GM21723 (cell line): ENCODE measurements around the gene ZBTB44.

Experiments used
- ATAC-seq: cut with Tn5 transposase; IDR thresholded peaks from one replicate; pipeline ENCODE4 v1.9.1; 2021; ENCODE audit warnings: mild to moderate bottlenecking, moderate library complexity; ENCODE audit not compliant: unreplicated experiment

The ZBTB44 gene

GRCh38 chr11:130180491-130180890, 134.2 kb downstream of the ZBTB44 start:
- no peak for ATAC-seq

GRCh38 chr11:130179396-130180306, 135.1 kb downstream of the ZBTB44 start:
- ATAC-seq, result no peak

- ATAC-seq, result no peak
Measured at GRCh38 chr11:130178441-130179339, 136.0 kb downstream of the ZBTB44 start.

- no peak for ATAC-seq
Measured at GRCh38 chr11:130177782-130178181, 136.9 kb downstream of the ZBTB44 start.
